GM10266 (cell line): Measurements from ENCODE around the gene CTNNBL1.
"Not testable (repeated sequence)": the region's sequence is repeated elsewhere in the genome, so short reads cannot be mapped to it uniquely, and the experiment has no call there.

Source experiments
- DNase-seq: peaks from one replicate; pipeline ENCODE4 v3.0.0; 2012; ENCODE audit errors: extremely low spot score
- CTCF ChIP-seq: IDR thresholded peaks from 2 replicates; pipeline ENCODE4 v1.5.1; 2012; ENCODE audit warnings: mild to moderate bottlenecking, low read depth; ENCODE audit not compliant: control insufficient read depth, insufficient read depth; ENCODE audit errors: missing control alignments

The CTNNBL1 gene

GRCh38 chr20:37651932-37652331 lies 41.9 kb upstream of the CTNNBL1 start:
- TF ChIP-seq CTCF = peak; percentile 51
- DNase-seq = peak; percentile 32

GRCh38 chr20:37656945-37657344 lies 36.9 kb upstream of the CTNNBL1 start:
- TF ChIP-seq CTCF = no peak
- no peak for DNase-seq

GRCh38 chr20:37657924-37658804 lies 35.7 kb upstream of the CTNNBL1 start:
- TF ChIP-seq CTCF = no peak
- no peak for DNase-seq

- no peak for DNase-seq
- no peak for TF ChIP-seq CTCF
Measured at GRCh38 chr20:37661519-37661918, 32.3 kb upstream of the CTNNBL1 start.

GRCh38 chr20:37662308-37662707 lies 31.5 kb upstream of the CTNNBL1 start:
- no peak for DNase-seq
- TF ChIP-seq CTCF = no peak

- DNase-seq = not testable (repeated sequence)
Measured at GRCh38 chr20:37664595-37664994, 29.2 kb upstream of the CTNNBL1 start.

GRCh38 chr20:37668166-37668565 lies 25.7 kb upstream of the CTNNBL1 start:
- no peak for DNase-seq

More at GRCh38 chr20:37668166-37668565, 25.7 kb upstream of the CTNNBL1 start:
- no peak for TF ChIP-seq CTCF
